ENCODE data around the gene KLK14.

Gene KLK14

DNA sequence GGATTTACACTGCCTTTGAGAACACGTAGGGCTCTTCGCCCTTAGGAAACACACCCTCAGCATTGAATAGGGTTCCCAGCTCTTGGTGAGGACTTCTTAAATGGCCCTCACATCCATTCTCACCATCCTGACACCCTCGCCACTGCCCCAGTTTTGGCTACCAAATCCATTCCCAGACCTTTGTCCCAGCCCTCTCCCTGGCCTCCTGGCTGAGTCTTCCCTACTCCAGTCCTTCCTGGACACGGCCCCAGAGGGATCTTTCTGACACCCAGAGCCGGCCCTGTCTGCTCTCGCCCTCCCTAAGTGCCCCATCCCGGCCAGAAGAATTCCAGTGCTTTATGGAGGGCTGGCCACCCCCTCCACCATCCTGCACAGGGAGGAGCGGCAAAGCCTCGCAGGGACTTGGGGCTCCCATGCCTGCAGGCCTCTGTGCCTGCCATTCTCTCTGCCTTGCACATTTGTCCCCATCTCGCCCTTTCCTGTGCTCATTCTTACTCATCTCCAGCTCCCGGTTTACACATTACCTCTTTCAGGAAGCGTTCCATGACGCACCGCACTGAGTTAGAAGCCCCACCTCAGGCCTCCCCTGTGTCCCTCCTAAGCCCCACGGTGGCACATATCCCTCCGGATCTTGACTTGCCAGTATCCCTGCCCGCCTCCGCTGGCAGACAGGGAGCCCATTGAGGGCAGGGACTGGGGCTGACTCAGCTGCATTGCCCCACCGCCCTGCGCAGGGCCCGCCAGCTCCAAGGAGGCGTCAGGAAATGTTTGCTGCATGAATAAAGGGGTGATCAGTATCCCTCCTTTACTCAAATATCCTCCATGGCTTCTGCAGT lies 11.0 kb upstream of the KLK14 start:
- Histone ChIP-seq H3K27ac (ENCODE audit: extremely low read depth, low read depth, low read length) (no peak overlapping the region), H3K4me3 (ENCODE audit: low read depth, low read length) (no peak overlapping the region), H3K4me1 (ENCODE audit: control insufficient read depth, insufficient read depth, low read length) (peaks cover 15% of the 10 kb centered on the region), H3K36me3 (ENCODE audit: control insufficient read depth in 2 of 2, insufficient read depth in 1 of 2, low read length in 2 of 2) (peaks cover 0 to 6% of the 10 kb centered on the region in 2 experiments; a peak in 2 of 3 replicates), H3K9me3 (ENCODE audit: control insufficient read depth, insufficient read depth, low read depth, low read length) (no peaks in the 10 kb centered on the region)
- ChIA-PET CTCF (interaction anchor here (0.5 to 7.0 kb wide), 31 partner anchors 7 to 737 kb away, joined by 3 to 177 read pairs (median 3); partner anchors contain the start of genes KLK10 and KLK7), POLR2A (interaction anchor here (0.9 kb wide), 1 partner anchor 76 kb away, joined by 4 read pairs; no protein-coding TSS in a partner anchor)
- TF ChIP-seq, protein P1, sequence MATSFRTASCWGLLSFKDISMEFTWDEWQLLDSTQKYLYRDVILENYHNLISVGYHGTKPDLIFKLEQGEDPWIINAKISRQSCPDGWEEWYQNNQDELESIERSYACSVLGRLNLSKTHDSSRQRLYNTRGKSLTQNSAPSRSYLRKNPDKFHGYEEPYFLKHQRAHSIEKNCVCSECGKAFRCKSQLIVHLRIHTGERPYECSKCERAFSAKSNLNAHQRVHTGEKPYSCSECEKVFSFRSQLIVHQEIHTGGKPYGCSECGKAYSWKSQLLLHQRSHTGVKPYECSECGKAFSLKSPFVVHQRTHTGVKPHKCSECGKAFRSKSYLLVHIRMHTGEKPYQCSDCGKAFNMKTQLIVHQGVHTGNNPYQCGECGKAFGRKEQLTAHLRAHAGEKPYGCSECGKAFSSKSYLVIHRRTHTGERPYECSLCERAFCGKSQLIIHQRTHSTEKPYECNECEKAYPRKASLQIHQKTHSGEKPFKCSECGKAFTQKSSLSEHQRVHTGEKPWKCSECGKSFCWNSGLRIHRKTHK (tag by site-specific recombination; IDR thresholded peaks at IDR 0.05) = no peak
- TF ChIP-seq ZNF157 (tag by site-specific recombination; IDR thresholded peaks at IDR 0.05) (no peak), ZNF214 (tag by site-specific recombination; IDR thresholded peaks at IDR 0.05; ENCODE audit: borderline replicate concordance) (no peak), ZNF48 (tag by site-specific recombination; IDR thresholded peaks at IDR 0.05) (no peak), ZNF521 (tag by site-specific recombination; IDR thresholded peaks at IDR 0.05) (no peak), SALL2 (tag by site-specific recombination; IDR thresholded peaks at IDR 0.05; ENCODE audit: borderline replicate concordance) (no peak), SCRT1 (tag by site-specific recombination; IDR thresholded peaks at IDR 0.05; ENCODE audit: borderline replicate concordance) (no peak), ZSCAN18 (tag by site-specific recombination; IDR thresholded peaks at IDR 0.05) (no peak), KLF7 (tag by site-specific recombination; IDR thresholded peaks at IDR 0.05; ENCODE audit: borderline replicate concordance) (no peak), ZBTB1 (tag by site-specific recombination; IDR thresholded peaks at IDR 0.05) (no peak), ZNF830 (tag by site-specific recombination; IDR thresholded peaks at IDR 0.05; ENCODE audit: low read depth) (no peak), ZNF394 (tag by site-specific recombination; IDR thresholded peaks at IDR 0.05; ENCODE audit: borderline replicate concordance) (no peak)

DNA sequence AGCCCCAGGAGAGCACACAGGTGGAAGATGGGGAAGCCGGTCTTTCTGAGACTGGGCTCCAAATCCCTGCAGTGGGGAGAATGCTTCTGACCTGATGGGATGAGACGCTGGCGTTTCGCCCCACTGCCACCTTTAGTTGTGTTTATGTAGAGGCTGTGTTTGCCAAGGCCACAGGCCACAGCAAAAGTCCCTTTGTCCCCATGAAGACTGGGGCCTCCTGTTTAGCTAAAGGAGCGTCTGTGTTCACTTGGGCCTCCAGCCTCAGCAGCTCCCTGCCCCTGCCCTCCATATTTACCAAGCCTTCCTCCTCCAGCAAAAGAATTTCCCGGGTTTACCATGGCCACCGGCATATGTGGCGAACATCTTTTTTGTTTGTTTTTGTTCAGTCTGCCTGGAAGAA lies 10.4 kb upstream of the KLK14 start:
- Histone ChIP-seq H3K27ac (ENCODE audit: extremely low read depth, low read depth, low read length) (peak overlapping the region; percentile 50; the same call in 1 of the 2 replicates), H3K36me3 (ENCODE audit: control insufficient read depth in 2 of 2, insufficient read depth in 1 of 2, low read length in 2 of 2) (peaks cover 0 to 4% of the 10 kb centered on the region in 2 experiments; a peak in 2 of 3 replicates), H3K9me3 (ENCODE audit: control insufficient read depth, insufficient read depth, low read depth, low read length) (no peaks in the 10 kb centered on the region), H3K4me1 (ENCODE audit: control insufficient read depth, insufficient read depth, low read length) (peaks cover 15% of the 10 kb centered on the region), H3K4me3 (ENCODE audit: low read depth, low read length) (no peak overlapping the region)
- CTCF ChIA-PET = interaction anchor here (0.7 to 7.0 kb wide), 5 partner anchors 8 to 187 kb away, joined by 3 to 177 read pairs (median 3); partner anchors contain the start of gene KLK10
- TF ChIP-seq ZBTB21 (tag by site-specific recombination; IDR thresholded peaks at IDR 0.05) = no peak
- no peak for TF ChIP-seq HOXA7 (CRISPR knock-in tag; IDR thresholded peaks at IDR 0.05; ENCODE audit: borderline replicate concordance)
- POLR2A ChIA-PET = no interaction called here

GRCh38 chr19:51091895-51092873 lies 9.5 kb upstream of the KLK14 start:
- CTCF ChIA-PET = interaction anchor here (0.6 to 7.0 kb wide), 5 partner anchors 9 to 257 kb away, joined by 3 to 177 read pairs (median 3); partner anchors contain the start of gene KLK10
- POLR2A ChIA-PET = no interaction called here
- TF ChIP-seq EGR2 (tag by site-specific recombination; IDR thresholded peaks at IDR 0.05; ENCODE audit: low read depth) (peak; percentile 90), GLIS1 (tag by site-specific recombination; IDR thresholded peaks at IDR 0.05) (peak; percentile 60), SP2 (tag by site-specific recombination; IDR thresholded peaks at IDR 0.05) (no peak), ZNF837 (tag by site-specific recombination; IDR thresholded peaks at IDR 0.05) (no peak), SP3 (tag by site-specific recombination; IDR thresholded peaks at IDR 0.05) (no peak), ZBTB49 (tag by site-specific recombination; IDR thresholded peaks at IDR 0.05; ENCODE audit: low read depth) (peak; percentile 96), ZNF664 (tag by site-specific recombination; IDR thresholded peaks at IDR 0.05) (peak; percentile 28; the same call in 1 of the 2 replicates)
- TF ChIP-seq, protein P2, sequence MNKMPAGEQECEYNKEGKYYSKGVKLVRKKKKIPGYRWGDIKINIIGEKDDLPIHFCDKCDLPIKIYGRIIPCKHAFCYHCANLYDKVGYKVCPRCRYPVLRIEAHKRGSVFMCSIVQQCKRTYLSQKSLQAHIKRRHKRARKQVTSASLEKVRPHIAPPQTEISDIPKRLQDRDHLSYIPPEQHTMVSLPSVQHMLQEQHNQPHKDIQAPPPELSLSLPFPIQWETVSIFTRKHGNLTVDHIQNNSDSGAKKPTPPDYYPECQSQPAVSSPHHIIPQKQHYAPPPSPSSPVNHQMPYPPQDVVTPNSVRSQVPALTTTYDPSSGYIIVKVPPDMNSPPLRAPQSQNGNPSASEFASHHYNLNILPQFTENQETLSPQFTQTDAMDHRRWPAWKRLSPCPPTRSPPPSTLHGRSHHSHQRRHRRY (tag by site-specific recombination; IDR thresholded peaks at IDR 0.05) = no peak

More at GRCh38 chr19:51091895-51092873, 9.5 kb upstream of the KLK14 start:
- H3K9me3 ChIP-seq (ENCODE audit: control insufficient read depth, insufficient read depth, low read depth, low read length) = no peaks in the 10 kb centered on the region
- no peak overlapping the region for H3K4me3 ChIP-seq (ENCODE audit: low read depth, low read length)
- H3K27ac ChIP-seq (ENCODE audit: extremely low read depth, low read depth, low read length) = peak overlapping the region; percentile 50
- H3K36me3 ChIP-seq (ENCODE audit: control insufficient read depth in 2 of 2, insufficient read depth in 1 of 2, low read length in 2 of 2) = no peaks in the 10 kb centered on the region; a peak in 1 of 3 replicates
- peaks cover 15% of the 10 kb centered on the region for H3K4me1 ChIP-seq (ENCODE audit: control insufficient read depth, insufficient read depth, low read length)

Data from HEK293 (cell line).